SK-N-SH treated with all-trans-retinoic acid at 6 μM for 48 hours (cell line): ENCODE data around the gene MMP24OS.

Source experiments
- ATAC-seq: fragments of 200-7000 bp; cut with Tn5 transposase; 3 replicates; pipeline ENCODE4 v1.9.1; 2020; ENCODE audit warnings: mild to moderate bottlenecking, moderate library complexity
- ARNTL ChIP-seq: fragments of 450-650 bp; formaldehyde crosslinking; IDR thresholded peaks from 2 replicates; pipeline ENCODE4 v1.5.0; 2020; ENCODE audit warnings: low read depth, mild to moderate bottlenecking, moderate library complexity, borderline replicate concordance
- BACH2 ChIP-seq: fragments of 250-450 bp; sonication (Bioruptor Pico); IDR thresholded peaks from 2 replicates; pipeline ENCODE4 v1.9.0; 2021; ENCODE audit warnings: mild to moderate bottlenecking, borderline replicate concordance
- CSDC2 ChIP-seq: fragments of 250-450 bp; sonication (Bioruptor Pico); IDR thresholded peaks from 2 replicates; pipeline ENCODE4 v1.5.0; 2020; ENCODE audit warnings: mild to moderate bottlenecking, moderate library complexity
- CSRNP3 ChIP-seq: fragments of 250-450 bp; sonication (Bioruptor Pico); IDR thresholded peaks from 2 replicates; pipeline ENCODE4 v1.5.1; 2021; ENCODE audit warnings: mild to moderate bottlenecking, moderate library complexity
- ESRRG ChIP-seq: fragments of 250-450 bp; sonication (Bioruptor Pico); IDR thresholded peaks from 2 replicates; pipeline ENCODE4 v1.6.1; 2021; ENCODE audit warnings: mild to moderate bottlenecking
- GLIS3 ChIP-seq: fragments of 250-450 bp; sonication (Bioruptor Pico); IDR thresholded peaks from 2 replicates; pipeline ENCODE4 v1.5.0; 2020; ENCODE audit warnings: mild to moderate bottlenecking, moderate library complexity
- ISL1 ChIP-seq: fragments of 250-450 bp; sonication (Bioruptor Pico); IDR thresholded peaks from 2 replicates; pipeline ENCODE4 v2.1.2; 2022; ENCODE audit warnings: mild to moderate bottlenecking, moderate library complexity
- OSR1 ChIP-seq: fragments of 250-450 bp; sonication (Bioruptor Pico); IDR thresholded peaks from 2 replicates; pipeline ENCODE4 v1.8.0; 2022; ENCODE audit warnings: moderate library complexity, mild to moderate bottlenecking, inconsistent platforms
- PATZ1 ChIP-seq: fragments of 250-450 bp; sonication (Bioruptor Pico); IDR thresholded peaks from 2 replicates; pipeline ENCODE4 v1.8.0; 2020; ENCODE audit warnings: mild to moderate bottlenecking, moderate library complexity, borderline replicate concordance
- PPARA ChIP-seq: fragments of 250-450 bp; sonication (Bioruptor Pico); IDR thresholded peaks from 2 replicates; pipeline ENCODE4 v1.5.0; 2020; ENCODE audit warnings: mild to moderate bottlenecking, borderline replicate concordance
- SNAI2 ChIP-seq: fragments of 250-450 bp; sonication (Bioruptor Pico); IDR thresholded peaks from 2 replicates; pipeline ENCODE4 v1.5.0; 2020; ENCODE audit warnings: mild to moderate bottlenecking, moderate library complexity
- TCF4 ChIP-seq: fragments of 250-450 bp; sonication (Bioruptor Pico); IDR thresholded peaks from 2 replicates; pipeline ENCODE4 v1.8.0; 2021; ENCODE audit warnings: mild to moderate bottlenecking, moderate library complexity, borderline replicate concordance
- TSHZ2 ChIP-seq: fragments of 250-450 bp; sonication (Bioruptor Pico); IDR thresholded peaks from 2 replicates; pipeline ENCODE4 v1.5.0; 2020; ENCODE audit warnings: mild to moderate bottlenecking, moderate library complexity
- ZC3H10 ChIP-seq: fragments of 250-450 bp; sonication (Bioruptor Pico); IDR thresholded peaks from 2 replicates; pipeline ENCODE4 v1.5.1; 2021; ENCODE audit warnings: mild to moderate bottlenecking, moderate library complexity
- ZFP3 ChIP-seq: fragments of 250-450 bp; sonication (Bioruptor Pico); IDR thresholded peaks from 2 replicates; pipeline ENCODE4 v1.5.0; 2020; ENCODE audit warnings: mild to moderate bottlenecking, moderate library complexity
- ZFP30 ChIP-seq: fragments of 450-650 bp; formaldehyde crosslinking; IDR thresholded peaks from 2 replicates; pipeline ENCODE4 v1.5.0; 2022; ENCODE audit warnings: mild to moderate bottlenecking, moderate library complexity
- ZNF565 ChIP-seq: fragments of 450-650 bp; formaldehyde crosslinking; conservative IDR thresholded peaks from 2 replicates; pipeline ENCODE4 v1.5.0; 2020; ENCODE audit warnings: low read depth, mild to moderate bottlenecking, moderate library complexity
- ZNF70 ChIP-seq: fragments of 450-650 bp; formaldehyde crosslinking; IDR thresholded peaks from 2 replicates; pipeline ENCODE4 v1.5.0; 2020; ENCODE audit warnings: mild to moderate bottlenecking, moderate library complexity
- ZNF8 ChIP-seq: fragments of 450-650 bp; formaldehyde crosslinking; IDR thresholded peaks from 2 replicates; pipeline ENCODE4 v1.5.0; 2020; ENCODE audit warnings: mild to moderate bottlenecking, moderate library complexity

Gene MMP24OS

GRCh38 chr20:35237486-35237885, 40.4 kb downstream of the MMP24OS start:
- TF ChIP-seq TSHZ2 (no peak), TCF4 (CRISPR knock-in tag) (no peak), OSR1 (CRISPR knock-in tag) (no peak), PATZ1 (CRISPR knock-in tag) (no peak), ZNF70 (CRISPR knock-in tag) (no peak), SNAI2 (no peak), BACH2 (no peak), ZC3H10 (CRISPR knock-in tag) (no peak), CSDC2 (CRISPR knock-in tag) (no peak), ZNF8 (no peak), ARNTL (CRISPR knock-in tag) (no peak), ESRRG (CRISPR knock-in tag) (no peak), GLIS3 (no peak), CSRNP3 (CRISPR knock-in tag) (no peak), ISL1 (CRISPR knock-in tag) (no peak)
- no peak for ATAC-seq

GRCh38 chr20:35235881-35236280, 42.0 kb downstream of the MMP24OS start:
- TF ChIP-seq ISL1 (CRISPR knock-in tag) = no peak
- TF ChIP-seq TCF4 (CRISPR knock-in tag) = no peak
- TF ChIP-seq PPARA (CRISPR knock-in tag) = no peak
- TF ChIP-seq ZNF565 (CRISPR knock-in tag) = no peak
- no peak for TF ChIP-seq ZFP30 (CRISPR knock-in tag)
- no peak for TF ChIP-seq BACH2
- TF ChIP-seq ZNF70 (CRISPR knock-in tag) = no peak
- no peak for ATAC-seq

GRCh38 chr20:35232575-35232974, 45.3 kb downstream of the MMP24OS start:
- ATAC-seq = peak; percentile 91
- TF ChIP-seq ZFP3 (CRISPR knock-in tag) (no peak), CSDC2 (CRISPR knock-in tag) (no peak), ZNF565 (CRISPR knock-in tag) (no peak), GLIS3 (no peak), ISL1 (CRISPR knock-in tag) (peak; percentile 53), SNAI2 (no peak)

GRCh38 chr20:35226884-35227681, 50.8 kb downstream of the MMP24OS start:
- peak; percentile 77 for ATAC-seq

More at GRCh38 chr20:35226884-35227681, 50.8 kb downstream of the MMP24OS start:
- TF ChIP-seq ARNTL (CRISPR knock-in tag) (no peak), ZNF8 (no peak), PATZ1 (CRISPR knock-in tag) (no peak), GLIS3 (no peak), ZFP3 (CRISPR knock-in tag) (peak; percentile 65; the same call in 1 of the 2 replicates), CSDC2 (CRISPR knock-in tag) (0 out of 2 replicates have a peak, but pooled peaks have one; percentile 58), SNAI2 (no peak)
- TF ChIP-seq, all 23 proteins: peak for 2
